Measurements from ENCODE around the gene AHR. TPM values are rescaled to one million over a fixed set of nuclear protein-coding genes. Genes with fewer than 3 reads are reported as not detected.

AHR gene
- total RNA-seq, 1 experiment from 2014 or later: 6.1 TPM

DNA sequence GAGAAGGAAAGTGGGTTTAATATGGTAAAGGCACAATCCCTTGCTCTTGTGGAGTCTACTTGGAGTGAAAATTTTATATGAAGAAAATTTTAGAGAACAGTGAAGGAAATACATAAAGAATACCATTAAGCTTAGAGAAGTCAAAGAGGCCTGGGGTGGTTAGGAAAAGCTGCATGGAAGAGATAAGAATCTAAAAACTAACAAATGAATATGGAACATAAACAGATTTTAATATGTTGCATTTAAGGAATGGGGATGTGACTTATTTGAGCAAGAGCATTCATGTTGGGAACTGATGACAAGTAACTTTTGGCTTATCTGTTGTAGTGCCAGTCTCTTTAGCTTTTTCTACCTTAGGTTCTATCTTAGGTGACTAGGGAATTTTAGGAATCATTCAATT, 31.0 kb downstream of the AHR start:
- no peak for TF ChIP-seq CTCF (conservative IDR thresholded peaks at IDR 0.05)
- H3K14ac ChIP-seq (ENCODE audit: insufficient read depth, low read length): no peak overlapping the region
- H3K18ac ChIP-seq (ENCODE audit: insufficient read length, low read depth, low read length): no peak overlapping the region
- no peaks in the 10 kb centered on the region for H3K9me3 ChIP-seq (ENCODE audit: control insufficient read depth, low read depth, low read length)
- H3K4me1 Mint-ChIP-seq: no peaks in the 10 kb centered on the region
- no peaks in the 10 kb centered on the region for H3K79me1 ChIP-seq (ENCODE audit: insufficient read depth, low read depth, low read length, poor library complexity, severe bottlenecking)
- H3K9ac ChIP-seq (ENCODE audit: extremely low read depth, insufficient read length, low read length): no peak overlapping the region
- no peak overlapping the region for H2AFZ ChIP-seq (ENCODE audit: low read length)
- H3K36me3 Mint-ChIP-seq (ENCODE audit: insufficient read depth in 1 of 3, low read depth in 3 of 3): peaks cover 3 to 7% (median 6%) of the 10 kb centered on the region in 3 experiments; a peak in 4 of 7 replicates
- no peaks in the 10 kb centered on the region for H4K20me1 ChIP-seq (ENCODE audit: control insufficient read depth, insufficient read depth, insufficient read length)
- no peaks in the 10 kb centered on the region for H3K9me3 Mint-ChIP-seq
- no peak overlapping the region for H2BK15ac ChIP-seq (ENCODE audit: low read depth, low read length)
- H3K27me3 ChIP-seq (ENCODE audit: insufficient read depth, low read length): no peaks in the 10 kb centered on the region
- no peak overlapping the region for H2BK20ac ChIP-seq (ENCODE audit: low read depth, low read length, poor library complexity, severe bottlenecking)
- DNase-seq: no peak
- no peaks in the 10 kb centered on the region for H3K27me3 Mint-ChIP-seq (ENCODE audit: low read depth)
- H3K56ac ChIP-seq (ENCODE audit: insufficient read length, low read depth, low read length): no peak overlapping the region
- no peak overlapping the region for H3K4ac ChIP-seq (ENCODE audit: low read depth, low read length)
- H3K4me1 ChIP-seq (ENCODE audit: insufficient read depth, low read length): no peaks in the 10 kb centered on the region
- H3K23ac ChIP-seq (ENCODE audit: insufficient read length, low read depth, low read length): no peak overlapping the region
- H2AK5ac ChIP-seq (ENCODE audit: insufficient read length, low read length): no peak overlapping the region
- H2BK12ac ChIP-seq (ENCODE audit: insufficient read length, low read depth, low read length): no peak overlapping the region
- no peak overlapping the region for H4K91ac ChIP-seq (ENCODE audit: insufficient read length, low read depth, low read length)
- no peak overlapping the region for H4K5ac ChIP-seq (ENCODE audit: insufficient read length, low read depth, low read length)
- no peak overlapping the region for H4K8ac ChIP-seq (replicated peaks; ENCODE audit: insufficient read length, low read depth, low read length)
- no peak overlapping the region for H3T11ph ChIP-seq (ENCODE audit: low read length)
- H3K23me2 ChIP-seq (ENCODE audit: insufficient read length, low read depth, low read length, poor library complexity, severe bottlenecking): no peaks in the 10 kb centered on the region
- H3K27ac ChIP-seq (ENCODE audit: insufficient read length, low read depth, low read length): no peak overlapping the region
- H3K4me2 ChIP-seq (ENCODE audit: insufficient read depth, insufficient read length, low read length): no peak overlapping the region
- no peak overlapping the region for H2BK5ac ChIP-seq (ENCODE audit: insufficient read length, low read length)
- peak overlapping the region in 1 of 3 experiments; percentile 63; a peak in 2 of 7 replicates for H3K27ac Mint-ChIP-seq
- no peaks in the 10 kb centered on the region for H3K79me2 ChIP-seq (ENCODE audit: insufficient read depth, low read length)
- H3K4me3 Mint-ChIP-seq: no peak overlapping the region
- no peak overlapping the region for H2BK120ac ChIP-seq (ENCODE audit: low read depth, low read length, poor library complexity, severe bottlenecking)

All from H9 (cell line).